ENCODE data around the gene SLC9A1.
"Not testable (repeated sequence)": the region's sequence is repeated elsewhere in the genome, so short reads cannot be mapped to it uniquely, and the experiment has no call there.

Gene SLC9A1

GRCh38 chr1:27132624-27133023 is 22.3 kb downstream of the SLC9A1 start:
- DNase-seq (ENCODE audit: low read depth) = no peak

GRCh38 chr1:27132147-27132546 is 22.8 kb downstream of the SLC9A1 start:
- no peak for DNase-seq (ENCODE audit: low read depth)

GRCh38 chr1:27130798-27131197 is 24.1 kb downstream of the SLC9A1 start:
- DNase-seq (ENCODE audit: low read depth) = no peak

GRCh38 chr1:27129225-27129624 is 25.7 kb downstream of the SLC9A1 start:
- DNase-seq (ENCODE audit: low read depth) = no peak

GRCh38 chr1:27127419-27127818 is 27.5 kb downstream of the SLC9A1 start:
- no peak for DNase-seq (ENCODE audit: low read depth)

- DNase-seq (ENCODE audit: low read depth) = no peak
Observed at GRCh38 chr1:27126391-27126790, 28.5 kb downstream of the SLC9A1 start.

GRCh38 chr1:27125125-27125524 is 29.8 kb downstream of the SLC9A1 start:
- DNase-seq (ENCODE audit: low read depth) = not testable (repeated sequence)

GRCh38 chr1:27124405-27124804 is 30.5 kb downstream of the SLC9A1 start:
- no peak for DNase-seq (ENCODE audit: low read depth)

GRCh38 chr1:27122652-27123051 is 32.3 kb downstream of the SLC9A1 start:
- DNase-seq (ENCODE audit: low read depth) = no peak

- DNase-seq (ENCODE audit: low read depth) = no peak
Observed at GRCh38 chr1:27120854-27121253, 34.1 kb downstream of the SLC9A1 start.

- DNase-seq (ENCODE audit: low read depth) = no peak
Observed at GRCh38 chr1:27118440-27118689, 36.6 kb downstream of the SLC9A1 start.

- no peak for DNase-seq (ENCODE audit: low read depth)
Observed at GRCh38 chr1:27117733-27118439, 37.0 kb downstream of the SLC9A1 start.

- no peak for DNase-seq (ENCODE audit: low read depth)
Observed at GRCh38 chr1:27116697-27117096, 38.2 kb downstream of the SLC9A1 start.

- no peak for DNase-seq (ENCODE audit: low read depth)
Observed at GRCh38 chr1:27116232-27116631, 38.7 kb downstream of the SLC9A1 start.

- DNase-seq (ENCODE audit: low read depth) = no peak
Observed at GRCh38 chr1:27114546-27114945, 40.4 kb downstream of the SLC9A1 start.

- no peak for DNase-seq (ENCODE audit: low read depth)
Observed at GRCh38 chr1:27113861-27114260, 41.1 kb downstream of the SLC9A1 start.

GRCh38 chr1:27111626-27112573 is 43.0 kb downstream of the SLC9A1 start:
- peak; percentile 32 for DNase-seq (ENCODE audit: low read depth)

- no peak for DNase-seq (ENCODE audit: low read depth)
Observed at GRCh38 chr1:27109103-27109822, 45.7 kb downstream of the SLC9A1 start.

- no peak for DNase-seq (ENCODE audit: low read depth)
Observed at GRCh38 chr1:27108588-27108987, 46.3 kb downstream of the SLC9A1 start.

GRCh38 chr1:27106561-27107323 is 48.2 kb downstream of the SLC9A1 start:
- no peak for DNase-seq (ENCODE audit: low read depth)

- no peak for DNase-seq (ENCODE audit: low read depth)
Observed at GRCh38 chr1:27105018-27105417, 49.9 kb downstream of the SLC9A1 start.

GRCh38 chr1:27103498-27103897 is 51.4 kb downstream of the SLC9A1 start:
- no peak for DNase-seq (ENCODE audit: low read depth)

Data from stimulated activated CD8-positive, alpha-beta memory T cell treated with anti-CD3 and anti-CD28 coated beads, Interleukin-12 subunit alpha, Interleukin-12 subunit beta, amount 100 ng/mL, for 1 hour (primary cell).